Measurements from ENCODE around the gene TTC23L.

TTC23L gene

DNA sequence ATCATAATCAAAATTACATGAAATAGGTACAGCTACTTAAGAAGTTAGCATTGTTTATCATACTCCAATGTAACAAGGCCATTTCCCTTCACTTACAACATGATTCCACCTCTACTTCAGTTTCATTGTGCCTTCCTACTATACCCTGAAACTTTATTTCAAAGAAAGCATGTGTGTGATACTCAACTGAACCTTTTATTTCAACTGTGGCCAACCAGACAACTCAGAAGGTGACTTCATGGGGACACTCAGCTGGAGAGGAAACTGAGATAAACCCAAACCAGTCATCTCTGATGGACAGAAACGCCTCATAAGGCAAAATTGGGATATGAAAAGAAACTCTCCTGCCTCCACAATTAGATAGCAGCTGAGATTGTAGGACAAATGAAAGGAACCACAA, 5.9 kb upstream of the TTC23L start:
- no peak for DNase-seq (ENCODE audit: low read depth in 1 of 2, low spot score in 1 of 2)

DNA sequence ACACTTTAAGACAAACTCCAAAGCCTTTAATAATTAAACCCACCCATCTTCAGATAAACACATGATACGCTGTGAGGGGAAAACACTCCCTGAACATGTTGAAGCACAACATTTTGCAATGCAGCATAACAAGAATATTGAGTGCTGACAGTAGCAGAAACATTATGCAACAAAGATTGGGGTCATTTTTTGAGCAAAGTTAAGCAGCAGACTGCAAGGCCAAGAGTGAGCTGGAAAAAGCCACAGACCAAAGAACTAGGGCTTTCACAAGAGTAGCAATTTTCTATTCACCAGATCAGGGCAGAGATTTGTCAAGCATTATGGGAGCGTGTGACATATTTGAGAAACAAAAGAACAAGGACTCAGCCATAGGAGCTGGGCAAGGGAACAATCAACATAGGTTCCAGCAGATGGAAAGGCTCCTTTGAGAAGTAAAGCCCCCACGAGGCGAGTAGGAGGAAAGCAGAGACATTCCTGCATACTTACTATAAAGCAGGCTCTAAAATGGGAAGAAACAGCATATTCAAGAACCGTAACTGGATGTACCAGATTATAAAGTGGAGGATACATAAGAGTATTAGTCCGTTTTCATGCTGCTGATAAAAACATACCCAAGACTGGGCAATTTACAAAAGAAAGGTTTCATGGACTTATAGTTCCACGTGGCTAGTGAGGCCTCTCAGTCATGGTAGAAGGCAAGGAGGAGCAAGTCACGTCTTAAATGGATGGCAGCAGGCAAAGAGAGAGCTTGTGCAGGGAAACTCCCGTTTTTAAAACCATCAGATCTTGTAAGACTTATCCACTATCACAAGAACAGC, 4.8 kb upstream of the TTC23L start:
- DNase-seq (ENCODE audit: low read depth in 1 of 2, low spot score in 1 of 2): no peak

DNA sequence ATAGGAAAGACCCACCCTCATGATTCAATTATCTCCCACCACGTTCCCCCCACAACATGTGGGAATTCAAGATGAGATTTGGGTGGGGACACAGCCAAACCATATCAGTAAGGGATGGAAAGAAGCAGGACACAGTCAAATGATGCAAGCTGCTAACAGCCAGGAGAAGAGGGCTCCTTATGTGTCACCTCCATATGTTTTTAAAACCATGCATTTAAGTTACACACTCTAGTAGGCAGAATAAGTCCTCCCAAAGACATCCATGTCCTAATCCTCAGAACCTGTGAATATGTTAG, 4.2 kb upstream of the TTC23L start:
- DNase-seq (ENCODE audit: low read depth in 1 of 2, low spot score in 1 of 2): no peak

DNA sequence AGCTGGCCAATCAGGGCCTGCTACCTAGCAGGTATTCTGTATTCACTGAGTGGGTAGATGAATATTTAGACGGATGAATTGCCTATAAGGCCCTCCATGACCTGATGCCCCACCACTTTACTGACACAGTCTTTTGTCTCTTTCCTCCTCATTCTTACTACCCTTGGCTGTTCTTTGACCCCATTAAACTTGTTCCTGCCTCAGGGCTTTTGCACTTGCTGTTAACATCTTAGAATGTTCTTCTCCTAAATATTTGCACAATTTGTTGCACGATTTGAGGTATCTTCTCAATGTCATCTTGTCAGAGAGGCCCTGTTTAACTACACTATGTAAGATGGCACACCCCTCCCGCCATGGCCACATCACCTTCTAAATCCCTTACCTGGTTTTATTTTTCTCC, 3.3 kb upstream of the TTC23L start:
- DNase-seq (ENCODE audit: low read depth in 1 of 2, low spot score in 1 of 2): no peak

DNA sequence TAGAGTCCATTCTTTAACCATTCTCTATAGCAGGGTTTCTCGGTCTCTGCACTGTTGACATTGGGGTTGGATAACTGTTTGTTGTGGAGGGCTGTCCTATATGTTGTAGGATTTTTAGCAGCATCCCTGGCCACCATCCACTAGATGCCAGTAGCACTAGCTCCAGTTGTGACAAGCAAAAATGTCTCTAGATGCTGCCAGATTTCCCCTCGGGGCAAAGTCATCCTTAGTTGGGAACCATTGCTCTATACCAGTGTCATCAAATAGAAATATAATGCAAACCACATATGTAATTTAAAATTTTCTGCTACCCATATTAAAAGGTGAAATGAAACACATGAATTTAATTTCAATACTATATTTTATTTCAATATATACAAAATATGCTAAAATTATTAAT, 2.9 kb downstream of the TTC23L start:
- DNase-seq (ENCODE audit: low read depth in 1 of 2, low spot score in 1 of 2): no peak

DNA sequence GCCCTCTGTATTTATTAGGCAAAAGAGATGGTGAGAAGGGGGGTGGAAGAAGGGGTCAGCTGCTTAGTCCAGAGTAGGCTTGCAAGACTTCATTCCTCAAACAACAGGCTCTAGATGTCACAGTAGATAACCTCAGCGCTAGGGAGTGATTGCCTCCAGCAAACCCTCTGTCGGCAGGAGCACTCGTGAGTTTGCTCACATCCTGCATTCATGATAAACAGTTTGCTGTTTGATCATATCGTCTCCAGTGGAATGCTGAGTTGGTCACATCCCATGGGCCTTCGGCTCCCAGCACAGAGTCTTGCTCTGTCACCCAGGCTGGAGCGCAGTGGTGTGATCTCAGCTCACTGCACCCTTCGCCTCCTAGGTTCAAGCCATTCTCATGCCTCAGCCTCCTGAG, 3.6 kb downstream of the TTC23L start:
- DNase-seq (ENCODE audit: low read depth in 1 of 2, low spot score in 1 of 2): no peak

DNA sequence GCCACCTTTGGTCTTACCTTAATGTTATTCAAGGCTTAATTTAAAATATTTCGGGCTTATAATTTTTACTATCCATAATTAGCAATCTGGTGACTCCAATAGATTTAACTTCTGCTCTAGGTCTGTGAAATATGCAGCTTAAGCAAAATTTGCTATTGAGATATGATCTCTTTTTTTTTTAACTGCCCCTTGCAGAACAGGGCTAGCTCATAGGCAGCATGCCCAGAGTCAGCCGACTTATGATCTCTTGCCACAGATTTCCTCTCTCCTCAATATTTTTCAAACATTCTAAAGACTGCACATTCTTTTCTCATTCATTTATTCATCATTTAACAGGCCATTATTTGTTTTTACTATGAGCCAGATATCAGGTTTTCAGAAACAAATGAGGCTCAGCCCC, 4.5 kb downstream of the TTC23L start:
- DNase-seq (ENCODE audit: low read depth in 1 of 2, low spot score in 1 of 2): no peak

DNA sequence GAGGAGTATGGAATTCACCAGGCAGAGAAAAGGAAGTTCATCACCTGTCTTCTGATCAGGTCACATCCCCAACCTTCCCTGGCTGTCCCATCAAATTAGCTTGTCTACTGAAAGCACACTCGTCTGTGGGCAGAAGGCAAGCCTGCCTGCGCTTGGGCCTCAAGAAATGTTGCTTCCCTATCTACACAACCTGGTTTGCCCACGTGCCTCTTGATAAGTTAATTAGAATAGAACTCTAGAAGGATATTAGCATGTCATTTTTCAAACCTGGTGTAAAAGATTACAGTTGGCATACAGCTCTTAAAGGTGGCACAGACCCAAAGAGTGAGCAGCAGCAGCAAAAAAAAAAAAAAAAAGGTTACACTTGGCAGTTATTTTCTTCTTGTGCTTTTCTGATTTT, 5.1 kb downstream of the TTC23L start:
- no peak for DNase-seq (ENCODE audit: low read depth in 1 of 2, low spot score in 1 of 2)

DNA sequence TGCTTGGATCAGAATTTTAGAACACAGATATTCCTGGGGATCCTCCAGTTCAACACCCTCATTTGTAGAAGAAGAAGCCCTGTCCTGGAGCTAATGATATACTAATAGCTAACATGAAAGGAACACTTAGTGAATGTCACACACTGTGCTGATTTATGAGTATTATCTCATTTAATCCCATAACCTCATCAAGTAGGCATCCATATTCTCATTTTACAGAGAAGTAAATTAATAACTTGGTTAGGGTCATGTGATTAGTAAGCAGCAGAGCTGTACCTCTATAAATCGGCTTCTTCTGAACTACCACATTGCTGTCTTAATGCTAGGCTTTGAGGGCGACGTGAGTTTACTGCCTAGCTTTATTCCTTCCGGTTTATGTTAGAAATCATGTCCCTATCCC, 6.0 kb downstream of the TTC23L start:
- DNase-seq (ENCODE audit: low read depth in 1 of 2, low spot score in 1 of 2): no peak

DNA sequence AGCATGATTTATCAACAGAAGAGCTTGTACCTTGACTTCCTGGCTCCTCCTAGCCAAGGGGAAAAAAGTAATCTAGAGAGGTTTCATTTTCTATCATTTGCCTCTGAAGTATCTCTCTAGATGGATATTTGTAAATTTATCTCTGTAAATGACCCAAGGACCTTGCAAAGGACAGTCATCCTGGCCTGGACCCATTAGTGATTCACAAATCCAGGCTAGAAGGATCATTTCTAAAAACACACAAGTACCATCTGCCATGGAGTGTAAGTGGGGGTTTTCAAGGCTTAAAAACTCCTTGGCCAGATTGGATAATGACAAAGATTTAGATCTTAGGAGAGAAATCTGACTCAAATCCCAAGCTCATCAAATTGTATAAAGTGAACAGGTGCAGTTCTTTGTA, 8.1 kb downstream of the TTC23L start:
- no peak for DNase-seq (ENCODE audit: low read depth in 1 of 2, low spot score in 1 of 2)

DNA sequence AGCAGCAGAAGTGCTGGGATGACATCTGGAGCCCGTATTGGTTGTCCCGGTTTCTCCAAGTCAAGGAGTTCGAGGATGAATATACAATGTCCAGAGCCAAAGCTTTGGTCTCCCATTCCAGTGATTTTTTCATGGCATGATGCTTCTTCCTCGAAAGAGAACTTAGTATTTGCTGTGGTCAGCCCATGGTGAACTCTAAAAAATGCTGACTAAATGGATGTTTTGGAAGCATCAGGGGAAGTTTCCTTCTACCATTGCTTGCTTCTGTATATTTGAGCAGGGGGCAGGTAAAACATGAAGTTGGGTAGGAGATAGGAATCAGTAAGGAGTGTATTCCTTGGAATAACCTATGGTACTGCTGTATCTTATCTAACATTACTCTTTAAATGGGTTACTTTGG, 8.6 kb downstream of the TTC23L start:
- no peak for DNase-seq (ENCODE audit: low read depth in 1 of 2, low spot score in 1 of 2)

DNA sequence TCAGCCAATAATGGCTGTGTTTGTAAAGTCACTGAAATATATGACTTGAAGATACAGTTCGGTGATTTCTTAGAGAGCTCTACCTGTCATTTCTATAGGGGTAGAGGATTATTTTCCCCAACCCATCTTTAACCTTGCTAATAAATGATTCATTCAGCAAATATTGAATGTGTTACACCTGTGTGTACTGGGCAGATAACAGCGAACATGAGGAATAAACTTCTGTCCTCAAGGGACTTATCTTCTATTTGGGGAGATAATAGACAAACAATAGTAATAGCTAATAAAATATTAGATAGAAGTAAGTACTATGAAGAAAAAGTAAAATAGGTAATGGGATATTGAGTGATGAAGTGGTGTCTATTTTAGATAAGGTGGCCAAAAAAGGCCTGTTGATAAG, 9.3 kb downstream of the TTC23L start:
- no peak for DNase-seq (ENCODE audit: low read depth in 1 of 2, low spot score in 1 of 2)

DNA sequence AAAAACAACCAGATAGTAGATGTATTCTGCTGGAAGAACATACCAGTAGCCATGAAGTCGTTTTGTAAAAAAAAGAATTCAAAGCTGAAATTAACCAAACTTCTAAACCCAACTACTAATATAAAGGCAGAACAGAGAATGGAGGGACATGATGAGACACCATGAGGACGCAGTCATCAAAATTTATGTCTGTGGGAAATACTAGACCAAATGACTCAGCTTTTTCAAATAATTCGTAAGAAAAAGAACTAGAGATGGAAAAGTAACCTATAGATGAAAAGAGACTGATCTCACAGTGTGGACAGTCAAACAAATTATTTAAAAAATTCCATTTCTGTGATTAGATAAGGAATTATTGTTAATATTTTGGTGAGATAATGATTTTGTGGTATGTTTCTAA, 10.3 kb downstream of the TTC23L start:
- no peak for DNase-seq (ENCODE audit: low read depth in 1 of 2, low spot score in 1 of 2)

DNA sequence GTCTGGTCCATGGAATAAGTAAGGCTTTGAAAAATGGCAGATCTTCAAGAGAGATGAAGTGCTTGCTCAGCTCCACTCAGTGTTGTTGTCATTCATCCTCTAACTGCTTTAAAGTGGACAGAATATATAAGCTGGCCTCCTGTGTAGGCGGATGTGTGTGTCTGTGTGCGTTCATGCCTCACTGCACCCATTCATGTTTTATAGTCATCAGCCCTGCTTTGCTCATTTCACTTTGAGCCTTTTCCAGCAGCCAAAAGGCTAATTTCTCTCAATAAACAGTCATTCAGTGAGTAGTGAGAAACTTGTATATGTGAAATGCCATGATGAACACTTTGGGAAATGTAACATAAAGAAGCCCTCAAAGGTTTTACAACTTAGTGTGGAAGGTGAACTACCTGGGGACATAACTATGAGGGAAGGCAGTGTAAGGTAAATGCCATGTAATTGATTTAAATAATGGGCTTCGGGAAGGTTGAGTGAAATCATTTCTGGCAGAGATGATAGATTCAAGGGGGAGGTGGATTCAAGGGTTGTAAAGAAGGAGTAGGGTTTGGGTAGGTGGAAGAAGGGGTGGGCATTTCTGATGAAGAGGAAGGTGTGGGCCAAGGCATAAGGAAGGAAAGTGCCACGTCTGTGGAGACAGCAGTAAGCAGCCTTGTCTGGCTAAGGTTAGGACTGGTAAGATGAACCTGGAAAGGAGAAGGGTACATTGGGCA, 15.7 kb downstream of the TTC23L start:
- DNase-seq (ENCODE audit: low read depth in 1 of 2, low spot score in 1 of 2): no peak

DNA sequence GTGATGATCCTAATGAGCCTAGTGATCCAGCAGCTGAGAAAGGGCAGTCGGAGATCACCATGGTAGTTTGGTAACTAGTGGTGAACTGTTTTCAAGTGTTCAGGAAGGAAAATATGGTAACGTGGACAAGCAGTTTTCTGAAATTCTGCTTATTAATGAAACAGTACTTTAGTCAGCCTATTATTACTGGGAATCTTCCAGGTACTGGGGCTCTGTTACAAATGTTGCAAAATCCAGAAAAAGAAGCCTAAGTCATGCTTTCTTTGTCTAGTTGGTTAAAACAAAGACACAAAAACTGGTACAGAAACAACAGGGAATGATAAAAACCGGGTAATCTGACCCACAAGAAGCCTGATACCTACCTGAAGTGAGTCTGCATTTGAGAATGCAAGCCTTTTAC, 18.2 kb downstream of the TTC23L start:
- no peak for DNase-seq (ENCODE audit: low read depth in 1 of 2, low spot score in 1 of 2)

DNA sequence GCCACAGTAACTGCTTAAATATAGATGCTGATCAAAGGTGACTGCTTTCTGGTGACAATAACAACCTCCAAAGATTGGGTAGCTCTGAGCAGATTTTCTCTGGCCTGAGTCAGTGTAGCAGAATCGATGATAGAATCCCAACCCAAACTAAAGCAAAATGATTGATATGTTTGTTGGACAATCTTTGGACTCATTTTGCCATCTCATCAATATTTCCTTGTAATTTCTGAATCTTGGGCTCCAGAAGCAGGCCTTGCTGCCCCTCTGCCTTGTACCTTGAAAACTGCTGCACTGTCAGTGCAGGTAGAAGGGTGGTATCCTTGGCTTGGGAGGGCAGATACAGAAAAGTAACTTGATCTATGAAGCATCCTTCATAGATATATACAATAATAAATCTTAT, 18.9 kb downstream of the TTC23L start:
- DNase-seq (ENCODE audit: low read depth in 1 of 2, low spot score in 1 of 2): no peak

DNA sequence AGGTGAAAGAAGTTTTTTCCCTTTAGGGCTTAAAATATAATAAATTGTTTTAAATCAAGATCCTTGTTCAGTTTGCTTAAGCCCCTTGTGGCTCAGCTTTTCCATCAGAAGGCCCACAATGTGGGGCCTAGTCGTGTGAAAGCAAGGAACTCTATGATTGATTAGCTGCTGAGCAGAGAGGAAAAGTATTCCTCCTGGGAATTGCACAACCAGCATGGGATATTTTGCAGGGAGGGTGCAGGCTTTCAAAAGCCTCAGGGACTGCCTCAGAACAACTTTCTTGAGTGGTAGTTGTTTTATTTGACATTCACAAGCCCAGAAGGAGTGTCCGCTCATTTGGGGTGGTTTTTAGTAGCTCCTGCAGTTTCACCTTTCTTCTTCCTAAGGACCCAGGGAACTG, 19.8 kb downstream of the TTC23L start:
- DNase-seq (ENCODE audit: low read depth in 1 of 2, low spot score in 1 of 2): no peak

DNA sequence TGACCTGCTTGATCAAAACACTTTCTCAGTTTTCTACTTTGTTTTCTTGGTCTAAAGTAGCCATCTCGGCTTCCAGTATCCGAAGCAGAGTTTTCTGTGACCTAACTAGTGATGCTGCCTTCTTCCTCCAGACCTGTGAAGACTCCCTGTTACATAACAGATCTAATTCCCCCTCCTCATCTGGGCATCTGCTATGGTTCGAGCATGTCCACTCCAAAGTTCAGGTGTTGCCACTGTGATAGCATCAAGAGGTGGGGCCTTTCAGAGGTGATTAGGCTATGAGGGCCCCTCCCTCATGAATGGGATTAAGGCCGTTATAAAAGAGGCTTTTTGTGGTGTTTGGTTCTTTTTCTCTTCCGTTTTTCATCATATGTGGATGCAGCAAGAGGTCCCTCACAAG, 20.3 kb downstream of the TTC23L start:
- no peak for DNase-seq (ENCODE audit: low read depth in 1 of 2, low spot score in 1 of 2)

DNA sequence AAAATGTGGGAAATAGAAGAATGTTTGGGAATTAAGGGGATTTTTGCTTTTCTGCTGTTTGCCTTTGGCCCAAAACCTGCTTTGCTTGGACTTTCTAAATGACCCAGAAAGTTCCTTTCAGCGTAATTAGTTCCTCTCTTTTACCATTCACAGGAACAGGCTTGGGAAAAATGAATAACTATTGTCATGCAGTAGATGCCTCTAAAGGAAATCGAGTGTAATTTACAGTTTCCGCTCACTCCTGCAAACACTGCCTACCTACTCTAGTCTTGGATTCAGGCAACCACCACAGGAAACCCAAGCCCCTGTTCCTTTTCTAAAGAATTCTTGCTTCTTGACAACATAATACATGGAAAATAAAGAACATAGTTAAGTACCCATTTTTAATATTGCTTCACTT, 25.0 kb downstream of the TTC23L start:
- no peak for DNase-seq (ENCODE audit: low read depth in 1 of 2, low spot score in 1 of 2)

DNA sequence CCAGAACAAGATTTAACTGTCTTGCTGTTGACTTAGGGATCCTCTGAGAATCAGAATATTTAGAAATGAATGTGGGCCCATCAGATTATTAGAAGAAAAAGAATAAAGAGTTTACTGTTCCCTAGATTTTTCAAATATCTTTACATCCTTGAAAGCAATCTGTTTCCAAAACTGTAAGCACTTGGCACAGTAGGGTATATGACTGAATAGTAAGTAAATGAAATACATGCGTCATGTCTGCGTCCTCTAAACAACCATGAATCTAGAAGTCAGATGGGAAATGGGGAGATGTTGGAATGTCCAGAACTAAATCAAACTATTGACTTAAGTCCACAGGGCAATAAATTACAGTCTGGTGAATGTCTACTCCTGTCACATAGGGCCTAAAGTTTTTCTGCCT, 26.1 kb downstream of the TTC23L start:
- no peak for DNase-seq (ENCODE audit: low read depth in 1 of 2, low spot score in 1 of 2)

DNA sequence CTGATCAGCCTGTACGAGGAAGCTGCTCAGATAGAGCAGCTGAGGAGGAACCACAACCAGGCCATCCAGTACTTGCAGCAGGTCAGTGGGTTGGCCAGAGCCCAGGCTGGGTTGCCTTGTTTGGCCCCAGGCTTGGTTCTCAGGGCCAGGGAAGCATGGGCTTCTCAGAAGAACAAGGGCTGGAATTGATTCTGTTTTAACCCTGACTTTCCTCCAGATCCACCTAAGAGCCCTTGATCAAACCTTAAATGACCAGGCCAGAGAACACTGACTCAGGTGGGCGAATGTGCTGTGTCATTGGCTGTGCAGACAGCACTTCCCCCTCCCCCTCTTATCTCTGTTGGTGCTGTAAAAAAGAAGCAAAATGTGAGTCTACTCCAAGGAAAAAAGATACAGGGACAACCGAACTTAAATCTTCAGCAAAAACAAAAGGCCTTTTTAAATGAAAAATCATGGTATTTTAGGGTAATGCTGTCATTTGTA, 28.1 kb downstream of the TTC23L start:
- no peak for DNase-seq (ENCODE audit: low read depth in 1 of 2, low spot score in 1 of 2)

DNA sequence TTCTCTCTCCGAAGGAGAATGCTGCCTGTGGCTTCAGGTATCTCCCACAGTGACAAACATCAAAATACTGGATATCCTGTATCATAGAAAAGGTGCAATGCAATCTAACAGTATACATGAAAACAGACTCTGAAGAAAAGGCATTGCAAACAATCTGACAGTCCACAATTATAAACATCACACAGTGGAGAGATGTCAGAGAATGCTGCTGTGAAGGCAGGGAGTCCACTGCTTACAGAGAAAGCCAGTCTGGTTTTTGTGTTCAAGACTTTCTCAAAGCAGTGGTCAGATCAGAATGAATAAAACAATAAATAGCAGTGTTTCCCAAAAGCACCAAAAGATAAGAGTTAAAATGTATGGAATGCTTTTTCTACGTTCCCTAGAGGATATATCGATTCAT, 28.7 kb downstream of the TTC23L start:
- no peak for DNase-seq (ENCODE audit: low read depth in 1 of 2, low spot score in 1 of 2)

DNA sequence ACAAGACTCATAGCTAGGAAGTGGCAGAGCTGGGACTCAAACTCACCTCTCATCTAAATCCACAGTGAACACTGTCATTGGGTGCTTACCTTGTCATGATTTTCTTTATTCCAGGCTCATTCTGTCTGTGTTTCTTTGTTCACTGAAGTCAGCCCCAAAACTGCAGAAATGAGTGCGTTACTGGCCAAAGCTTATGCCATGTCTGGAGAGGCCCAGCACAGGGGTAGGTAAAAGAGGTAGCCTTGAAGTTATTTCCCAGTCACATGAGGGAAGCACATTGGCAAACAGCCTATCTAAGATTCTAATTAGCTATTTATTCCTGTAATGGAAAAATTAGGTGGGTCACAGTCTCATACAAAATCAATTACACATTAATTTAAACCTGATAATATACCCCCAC, 29.8 kb downstream of the TTC23L start:
- DNase-seq (ENCODE audit: low read depth in 1 of 2, low spot score in 1 of 2): no peak
